22Rv1 (cell line): ENCODE results near the gene PTPRD.

Experiments
- CTCF ChIP-seq: fragments of 450-650 bp; IDR thresholded peaks from 2 replicates; pipeline ENCODE4 v1.5.1; 2017; ENCODE audit warnings: mild to moderate bottlenecking
- ZFX ChIP-seq: fragments of 450-650 bp; IDR thresholded peaks from 2 replicates; pipeline ENCODE4 v1.6.1; 2017; ENCODE audit warnings: antibody characterized with exemption, borderline replicate concordance

GRCh38 chr9:8926461-8926860 lies 1686.3 kb downstream of the PTPRD start:
- TF ChIP-seq CTCF (no peak), ZFX (no peak)
